Vagina (tissue), 2 donors: ENCODE results near the gene MAPKAPK5.
"Not testable (repeated sequence)": the region's sequence is repeated elsewhere in the genome, so short reads cannot be mapped to it uniquely, and the experiment has no call there.

Source experiments
- POLR2AphosphoS5 ChIP-seq, 2 donors: sonication (generic); formaldehyde crosslinking; IDR thresholded peaks; one replicate each; pipeline ENCODE4 v1.9.0; 2017; ENCODE audit warnings: antibody characterized with exemption in 2 of 2, mild to moderate bottlenecking in 2 of 2, low read depth in 1 of 2; ENCODE audit not compliant: insufficient read depth in 1 of 2
- TF ChIP-seq, protein P1 (sequence below), 3 experiments: fragments of 450-650 bp in 2 of 3; fragments of 200-600 bp in 1 of 3; sonication (generic) in 1 of 3; IDR thresholded peaks; one replicate each; pipeline ENCODE4 v1.5.1; 2017 to 2019; ENCODE audit warnings: antibody characterized with exemption in 3 of 3, mild to moderate bottlenecking in 2 of 3, moderate library complexity in 2 of 3

DNA sequence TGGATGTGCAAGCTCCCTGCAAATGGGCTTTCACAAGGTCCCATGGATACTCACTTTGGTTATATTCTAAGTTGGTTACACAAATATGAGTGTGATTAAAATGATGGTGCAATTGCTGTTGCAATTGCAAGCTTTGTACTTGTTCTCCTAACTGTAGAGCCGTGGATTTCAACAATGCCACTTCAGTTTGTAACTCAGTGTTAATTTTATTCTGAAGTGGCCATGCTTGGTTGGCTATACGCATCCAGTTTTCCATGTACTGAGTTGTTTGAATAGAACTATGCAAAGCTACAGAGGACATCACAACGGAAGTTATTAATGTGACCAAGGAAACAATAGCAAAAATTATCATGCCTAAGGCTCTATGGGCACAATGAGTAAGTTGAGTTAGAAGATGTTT, 25.1 kb upstream of the MAPKAPK5 start:
- TF ChIP-seq, protein P1, sequence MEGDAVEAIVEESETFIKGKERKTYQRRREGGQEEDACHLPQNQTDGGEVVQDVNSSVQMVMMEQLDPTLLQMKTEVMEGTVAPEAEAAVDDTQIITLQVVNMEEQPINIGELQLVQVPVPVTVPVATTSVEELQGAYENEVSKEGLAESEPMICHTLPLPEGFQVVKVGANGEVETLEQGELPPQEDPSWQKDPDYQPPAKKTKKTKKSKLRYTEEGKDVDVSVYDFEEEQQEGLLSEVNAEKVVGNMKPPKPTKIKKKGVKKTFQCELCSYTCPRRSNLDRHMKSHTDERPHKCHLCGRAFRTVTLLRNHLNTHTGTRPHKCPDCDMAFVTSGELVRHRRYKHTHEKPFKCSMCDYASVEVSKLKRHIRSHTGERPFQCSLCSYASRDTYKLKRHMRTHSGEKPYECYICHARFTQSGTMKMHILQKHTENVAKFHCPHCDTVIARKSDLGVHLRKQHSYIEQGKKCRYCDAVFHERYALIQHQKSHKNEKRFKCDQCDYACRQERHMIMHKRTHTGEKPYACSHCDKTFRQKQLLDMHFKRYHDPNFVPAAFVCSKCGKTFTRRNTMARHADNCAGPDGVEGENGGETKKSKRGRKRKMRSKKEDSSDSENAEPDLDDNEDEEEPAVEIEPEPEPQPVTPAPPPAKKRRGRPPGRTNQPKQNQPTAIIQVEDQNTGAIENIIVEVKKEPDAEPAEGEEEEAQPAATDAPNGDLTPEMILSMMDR (IDR thresholded peaks at IDR 0.05), result not testable (repeated sequence)
- not testable (repeated sequence) for TF ChIP-seq POLR2AphosphoS5 (IDR thresholded peaks at IDR 0.05; ENCODE audit: insufficient read depth in 1 of 2, low read depth in 1 of 2)
